OCI-LY7 (cell line): ENCODE data around the gene ZNF506. TPM values are rescaled to one million over a fixed set of nuclear protein-coding genes. Genes with fewer than 3 reads are reported as not detected.
A peak's percentile ranks its signal among the peaks of the same experiment; 100 is the strongest.
"Not testable (repeated sequence)": the region's sequence is repeated elsewhere in the genome, so short reads cannot be mapped to it uniquely, and the experiment has no call there.

Experiments used
- BruUV-seq: library from RNA; stranded (reverse); fragments of 400-500 nt; replicated peaks from 2 replicates; lab custom pipeline; 2021; lab: Mats Ljungman, UMichigan
- CTCF ChIA-PET: fragments of 300-600 bp; sonication (Branson Sonifier 250); formaldehyde crosslinking; loops from one replicate; lab custom pipeline; 2022; ENCODE audit warnings: antibody characterized with exemption; ENCODE audit not compliant: unreplicated experiment; lab: Charles Lee
- POLR2A ChIA-PET: fragments of 300-600 bp; sonication (Branson Sonifier 250); formaldehyde crosslinking; loops from one replicate; lab custom pipeline; 2022; ENCODE audit warnings: antibody characterized with exemption; lab: Charles Lee
- DNase-seq: peaks from one replicate; pipeline ENCODE4 v3.0.0-alpha.2; 2015; ENCODE audit warnings: low spot score
- H2AFZ ChIP-seq: fragments of 200-600 bp; sonication (generic), shearing (Covaris generic); 2 replicates; pipeline ENCODE4 v1.6.1; 2014; ENCODE audit warnings: mild to moderate bottlenecking, antibody characterized with exemption, low read length, moderate library complexity
- H3K27ac ChIP-seq: fragments of 200-600 bp; sonication (generic); 2 replicates; pipeline ENCODE4 v1.5.1; 2014; ENCODE audit warnings: mixed run types, low read depth, mild to moderate bottlenecking, moderate library complexity, low read length, inconsistent platforms; ENCODE audit not compliant: poor library complexity, severe bottlenecking
- H3K36me3 ChIP-seq: fragments of 200-600 bp; sonication (generic); 2 replicates; pipeline ENCODE4 v1.6.1; 2014; ENCODE audit warnings: mild to moderate bottlenecking, antibody characterized with exemption, low read length, moderate library complexity, mixed read lengths; ENCODE audit not compliant: insufficient read depth
- H3K4me1 ChIP-seq: fragments of 200-600 bp; sonication (generic); 2 replicates; pipeline ENCODE4 v1.5.1; 2014; ENCODE audit warnings: mild to moderate bottlenecking, low read length; ENCODE audit not compliant: insufficient read depth, poor library complexity, severe bottlenecking
- H3K4me2 ChIP-seq: fragments of 200-600 bp; sonication (generic); 2 replicates; pipeline ENCODE4 v1.6.1; 2014; ENCODE audit warnings: mild to moderate bottlenecking, low read length
- H3K4me3 ChIP-seq: fragments of 200-600 bp; sonication (generic); 2 replicates; pipeline ENCODE4 v1.5.1; 2014; ENCODE audit warnings: mild to moderate bottlenecking, low read depth, low read length; ENCODE audit not compliant: poor library complexity, severe bottlenecking
- H3K79me2 ChIP-seq: fragments of 200-600 bp; sonication (generic); 2 replicates; pipeline ENCODE4 v1.6.1; 2016; ENCODE audit warnings: low read depth, mild to moderate bottlenecking, low read length, moderate library complexity, mixed read lengths; ENCODE audit not compliant: insufficient read depth
- H3K9me2 ChIP-seq: fragments of 200-600 bp; sonication (generic); 2 replicates; pipeline ENCODE4 v1.6.1; 2016; ENCODE audit warnings: mild to moderate bottlenecking, low read length, mixed read lengths; ENCODE audit not compliant: insufficient read depth
- H3K9me3 ChIP-seq: fragments of 200-600 bp; sonication (generic); 2 replicates; pipeline ENCODE4 v1.6.1; 2014; ENCODE audit warnings: mild to moderate bottlenecking, mixed run types, low read length, mixed read lengths
- H4K20me1 ChIP-seq: fragments of 200-600 bp; sonication (generic); 2 replicates; pipeline ENCODE4 v1.6.1; 2014; ENCODE audit warnings: mild to moderate bottlenecking, antibody characterized with exemption, low read length, moderate library complexity, mixed read lengths; ENCODE audit not compliant: insufficient read depth
- CTCF ChIP-seq: fragments of 200-600 bp; sonication (generic); conservative IDR thresholded peaks from 2 replicates; pipeline ENCODE4 v1.5.1; 2014; ENCODE audit warnings: mild to moderate bottlenecking, antibody characterized with exemption, low read length, moderate library complexity, mixed read lengths
- EZH2phosphoT487 ChIP-seq: fragments of 200-600 bp; sonication (generic); IDR thresholded peaks from 2 replicates; pipeline ENCODE4 v1.6.1; 2018; ENCODE audit warnings: low read depth, borderline replicate concordance, mild to moderate bottlenecking, mixed run types, antibody characterized with exemption, low read length, moderate library complexity, mixed read lengths
- intact Hi-C: fragments of 100-400 bp; cut with micrococcal nuclease; formaldehyde crosslinking; loops from one replicate; pipeline ENCODE4 v1.10.0; 2022; ENCODE audit not compliant: unreplicated experiment
- total RNA-seq, 2 experiments: library from RNA; depleted of rRNA in 1 of 2; stranded (reverse); fragments of >200 nt in 1 of 2; shearing (Covaris generic) in 1 of 2; gene quantifications; 2 replicates each; pipeline ENCODE4 v1.2.3, GENCODE V29; 2014 to 2022

ZNF506 gene
- total RNA-seq, 2 experiments from 2014 or later: 29.7 to 36.4 TPM

- H3K9me3 ChIP-seq: peaks cover 41% of the 10 kb centered on the region
- intact Hi-C loops: loop anchor here (5.0 to 10.0 kb wide), 2 partner anchors 78 to 741 kb away; partner anchors contain the start of genes ZNF737 and ZNF93
- H3K79me2 ChIP-seq: peaks cover 23% of the 10 kb centered on the region
- H3K36me3 ChIP-seq: peaks cover 13% of the 10 kb centered on the region
- BruUV-seq: no TSS peak
- H2AFZ ChIP-seq: no peak overlapping the region
- ChIA-PET CTCF (no interaction called here), POLR2A (no interaction called here)
- no peak overlapping the region for H3K4me2 ChIP-seq
- H4K20me1 ChIP-seq: no peaks in the 10 kb centered on the region
- peaks cover 4% of the 10 kb centered on the region for H3K4me1 ChIP-seq
- H3K9me2 ChIP-seq: no peaks in the 10 kb centered on the region
- no peak overlapping the region for H3K4me3 ChIP-seq
- DNase-seq: no peak
- TF ChIP-seq CTCF (no peak), EZH2phosphoT487 (no peak)
- H3K27ac ChIP-seq: no peak overlapping the region
Observed at GRCh38 chr19:19823916-19824315, 2.4 kb upstream of the ZNF506 start.

- CTCF ChIA-PET: not testable (repeated sequence)
Observed at GRCh38 chr19:19821976-19822375, 426 bp upstream of the ZNF506 start.

GRCh38 chr19:19820774-19821320 is 703 bp downstream of the ZNF506 start:
- Histone ChIP-seq H3K4me2 (peak overlapping the region; percentile 78), H2AFZ (peak overlapping the region; percentile 73; the same call in 1 of the 2 replicates), H3K4me1 (peaks cover 4% of the 10 kb centered on the region), H3K27ac (peak overlapping the region; percentile 76), H4K20me1 (no peaks in the 10 kb centered on the region), H3K79me2 (peaks cover 49% of the 10 kb centered on the region), H3K9me2 (no peaks in the 10 kb centered on the region), H3K9me3 (peaks cover 42% of the 10 kb centered on the region), H3K36me3 (peaks cover 43% of the 10 kb centered on the region), H3K4me3 (peak overlapping the region; percentile 87)
- peak; percentile 4 for DNase-seq
- intact Hi-C loops: loop anchor here (1.0 to 10.0 kb wide), 4 partner anchors 45 to 744 kb away; partner anchors contain the start of genes ZNF101, ZNF737 and ZNF93
- ChIA-PET POLR2A (interaction anchor here (0.7 to 2.3 kb wide), 9 partner anchors 9 to 84 kb away, joined by 3 to 24 read pairs (median 4); partner anchors contain the start of gene ZNF253), CTCF (no interaction called here)
- TF ChIP-seq EZH2phosphoT487: no peak
- no peak for TF ChIP-seq CTCF
- BruUV-seq: no TSS peak

More at GRCh38 chr19:19821976-19822375, 426 bp upstream of the ZNF506 start:
- Histone ChIP-seq H3K9me3 (peaks cover 42% of the 10 kb centered on the region), H3K4me3 (peak overlapping the region; percentile 87), H3K27ac (peak overlapping the region; percentile 76), H3K36me3 (peaks cover 33% of the 10 kb centered on the region), H3K4me2 (peak overlapping the region; percentile 78), H2AFZ (peak overlapping the region; percentile 96), H3K79me2 (peaks cover 43% of the 10 kb centered on the region)
- not testable (repeated sequence) for H3K4me1 ChIP-seq, H3K9me2 ChIP-seq, H4K20me1 ChIP-seq
- DNase-seq: peak; percentile 29
- intact Hi-C loops: loop anchor here (1.0 to 10.0 kb wide), 4 partner anchors 44 to 743 kb away; partner anchors contain the start of genes ZNF101, ZNF737 and ZNF93
- POLR2A ChIA-PET: interaction anchor here (0.7 to 2.3 kb wide), 11 partner anchors 10 to 154 kb away, joined by 3 to 24 read pairs (median 4); partner anchors contain the start of genes ZNF14 and ZNF253
- BruUV-seq: TSS peak; percentile 97
